Measurements from ENCODE around the gene IL12RB2. TPM values are rescaled to one million over a fixed set of nuclear protein-coding genes. Genes with fewer than 3 reads are reported as not detected.

IL12RB2 gene
- total RNA-seq, 2 experiments from 2014 or later, result 86.9 to 90.7 TPM

DNA sequence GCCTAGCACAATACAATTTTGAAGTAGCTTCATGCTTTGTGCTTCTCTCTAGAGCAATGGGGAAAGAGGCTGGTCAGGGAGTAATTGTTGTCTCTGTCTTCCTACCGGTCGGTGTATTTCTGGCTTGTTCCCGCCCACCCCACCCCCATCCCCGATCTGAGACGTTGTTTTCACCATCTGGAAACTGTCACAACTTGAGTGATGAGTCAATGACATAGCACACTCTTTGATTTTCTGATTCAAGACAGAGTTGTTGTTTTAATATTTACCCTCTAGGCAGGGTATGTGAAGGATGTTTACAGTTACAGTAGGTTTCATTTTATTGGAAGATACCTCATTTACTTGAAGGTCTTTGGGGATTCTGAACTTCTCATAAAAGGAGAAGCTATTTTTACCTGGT, 7.0 kb downstream of the IL12RB2 start:
- Mint-ChIP-seq H3K4me1 (ENCODE audit: low read depth) (peaks cover 48% of the 10 kb centered on the region), H3K9me3 (no peaks in the 10 kb centered on the region), H3K36me3 (peaks cover 47% of the 10 kb centered on the region), H3K27me3 (no peaks in the 10 kb centered on the region), H3K27ac (peak overlapping the region; percentile 96), H3K4me3 (peak overlapping the region; percentile 56)
- intact Hi-C loops (cut with micrococcal nuclease), result loop anchor here (1.0 kb wide), 6 partner anchors 9 to 40 kb away; no protein-coding TSS in a partner anchor
- peak; percentile 53 for DNase-seq
- POLR2A ChIA-PET, result interaction anchor here (1.0 to 2.3 kb wide), 7 partner anchors 10 to 152 kb away, joined by 3 to 23 read pairs (median 4); no protein-coding TSS in a partner anchor
- CTCF ChIA-PET, result interaction anchor here (1.2 to 2.3 kb wide), 4 partner anchors 9 to 101 kb away, joined by 3 to 12 read pairs (median 6); no protein-coding TSS in a partner anchor

DNA sequence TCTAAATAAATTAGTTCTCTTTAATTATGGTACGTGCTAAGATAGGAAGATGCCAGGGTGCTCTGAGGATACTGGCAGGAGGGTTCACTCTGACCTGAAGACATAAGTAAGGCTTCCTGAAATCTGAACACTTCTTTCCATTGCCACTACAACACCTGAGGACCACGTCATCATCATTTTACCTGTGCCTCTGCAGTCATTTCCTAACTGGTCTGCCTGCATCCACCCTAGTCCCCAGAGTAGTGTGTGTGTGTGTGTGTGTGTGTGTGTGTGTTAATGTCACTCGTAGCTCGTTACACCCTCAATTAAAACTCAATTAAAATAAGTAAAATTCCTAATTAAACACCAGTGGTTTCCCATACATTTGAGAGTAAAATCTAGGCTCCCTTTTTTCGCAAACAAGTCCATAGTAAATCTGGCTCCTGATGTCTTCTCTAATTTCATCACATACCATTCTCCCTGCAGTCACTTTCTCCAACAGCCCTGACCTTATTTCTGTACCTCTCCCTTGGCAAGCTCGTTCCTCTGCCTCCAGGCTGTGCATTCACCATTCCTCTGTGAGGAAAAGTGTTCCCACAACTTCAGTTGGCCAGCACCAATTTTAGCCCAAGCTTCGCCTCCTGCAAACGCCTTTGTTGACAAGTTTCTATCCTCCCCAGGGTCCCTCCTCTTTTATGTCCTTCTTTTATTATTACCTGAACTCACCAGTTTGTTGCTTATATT, 8.7 kb downstream of the IL12RB2 start:
- peaks cover 44% of the 10 kb centered on the region for H3K4me1 Mint-ChIP-seq (ENCODE audit: low read depth)
- intact Hi-C loops (cut with micrococcal nuclease), result no loop called here
- DNase-seq, result no peak
- ChIA-PET CTCF (interaction anchor here (1.0 to 1.9 kb wide), 3 partner anchors 9 to 103 kb away, joined by 3 to 8 read pairs (median 4); partner anchors contain the start of gene IL12RB2), POLR2A (interaction anchor here (0.9 to 1.6 kb wide), 2 partner anchors 16 to 22 kb away, joined by 3 to 9 read pairs; no protein-coding TSS in a partner anchor)
- H3K36me3 Mint-ChIP-seq, result peaks cover 46% of the 10 kb centered on the region
- H3K4me3 Mint-ChIP-seq, result no peak overlapping the region
- no peak overlapping the region for H3K27ac Mint-ChIP-seq
- no peaks in the 10 kb centered on the region for H3K9me3 Mint-ChIP-seq
- no peaks in the 10 kb centered on the region for H3K27me3 Mint-ChIP-seq

DNA sequence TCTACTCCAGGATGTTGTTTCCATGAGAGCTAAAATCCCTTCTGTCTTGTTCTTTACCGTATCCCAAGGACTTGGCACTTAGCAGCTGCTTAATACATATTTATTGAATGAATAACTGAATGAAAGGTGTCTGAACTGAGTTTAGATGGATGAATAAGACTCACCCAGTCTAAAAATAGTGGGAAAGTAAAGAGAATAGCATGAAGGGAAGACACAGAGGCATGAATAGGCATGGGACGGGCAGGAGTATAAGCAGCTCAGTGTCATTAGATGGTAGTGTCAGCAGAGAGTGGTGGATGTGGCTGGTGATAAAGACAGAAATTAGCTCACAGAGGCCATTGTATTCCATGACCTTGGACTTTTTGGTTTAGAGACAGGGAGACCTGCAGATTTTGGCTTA, 9.2 kb downstream of the IL12RB2 start:
- intact Hi-C loops (cut with micrococcal nuclease), result no loop called here
- ChIA-PET CTCF (interaction anchor here (1.0 to 1.9 kb wide), 3 partner anchors 9 to 103 kb away, joined by 3 to 8 read pairs (median 4); partner anchors contain the start of gene IL12RB2), POLR2A (interaction anchor here (0.9 to 1.6 kb wide), 2 partner anchors 16 to 22 kb away, joined by 3 to 9 read pairs; no protein-coding TSS in a partner anchor)
- no peak overlapping the region for H3K4me3 Mint-ChIP-seq
- no peaks in the 10 kb centered on the region for H3K27me3 Mint-ChIP-seq
- no peaks in the 10 kb centered on the region for H3K9me3 Mint-ChIP-seq
- H3K27ac Mint-ChIP-seq, result no peak overlapping the region
- peaks cover 47% of the 10 kb centered on the region for H3K36me3 Mint-ChIP-seq
- peaks cover 45% of the 10 kb centered on the region for H3K4me1 Mint-ChIP-seq (ENCODE audit: low read depth)
- DNase-seq, result no peak

DNA sequence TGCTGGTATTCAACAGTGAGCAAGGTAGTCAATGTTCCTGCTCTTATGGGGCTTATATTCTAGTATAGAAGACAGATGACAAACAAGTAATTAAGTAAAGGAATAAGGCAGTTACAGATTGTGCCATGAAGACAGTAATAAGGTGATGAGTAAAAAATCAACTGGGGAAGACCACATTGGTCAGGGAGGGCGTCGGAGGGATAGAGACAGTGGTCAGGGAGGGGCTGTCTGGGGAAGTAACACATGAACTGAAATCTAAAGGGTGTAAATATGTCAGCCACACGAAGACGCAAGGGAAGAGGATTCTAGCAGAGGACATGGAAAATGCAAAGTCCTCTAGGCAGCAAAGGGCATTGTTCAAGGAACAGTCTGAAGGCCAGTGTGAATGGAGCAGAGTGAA, 10.1 kb downstream of the IL12RB2 start:
- H3K27ac Mint-ChIP-seq, result no peak overlapping the region
- ChIA-PET CTCF (interaction anchor here (1.9 kb wide), 1 partner anchor 104 kb away, joined by 8 read pairs; no protein-coding TSS in a partner anchor), POLR2A (no interaction called here)
- H3K27me3 Mint-ChIP-seq, result no peaks in the 10 kb centered on the region
- H3K9me3 Mint-ChIP-seq, result no peaks in the 10 kb centered on the region
- intact Hi-C loops (cut with micrococcal nuclease), result no loop called here
- no peak for DNase-seq
- no peak overlapping the region for H3K4me3 Mint-ChIP-seq
- peaks cover 48% of the 10 kb centered on the region for H3K36me3 Mint-ChIP-seq
- peaks cover 45% of the 10 kb centered on the region for H3K4me1 Mint-ChIP-seq (ENCODE audit: low read depth)

DNA sequence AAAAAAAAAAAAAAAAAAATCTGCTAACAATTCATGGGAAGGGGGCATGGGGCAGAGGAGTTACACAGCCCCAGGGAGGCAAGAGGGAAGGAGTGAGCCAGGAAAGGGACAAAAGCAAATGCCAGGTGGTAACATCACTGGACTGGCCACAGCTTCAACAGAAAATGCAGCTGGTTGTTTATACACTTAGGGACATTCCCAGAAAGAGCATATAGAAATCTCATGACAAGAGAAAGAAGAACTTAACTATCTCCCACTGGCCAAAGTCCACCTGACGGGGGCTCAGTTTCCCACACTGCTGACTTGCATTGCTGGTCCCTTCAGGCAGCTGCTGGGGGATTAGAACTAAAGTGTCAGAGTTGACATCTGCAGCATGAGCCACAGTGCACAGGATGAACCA, 14.8 kb downstream of the IL12RB2 start:
- peaks cover 63% of the 10 kb centered on the region for H3K36me3 Mint-ChIP-seq
- peak overlapping the region; percentile 11 for H3K27ac Mint-ChIP-seq
- intact Hi-C loops (cut with micrococcal nuclease), result no loop called here

DNA sequence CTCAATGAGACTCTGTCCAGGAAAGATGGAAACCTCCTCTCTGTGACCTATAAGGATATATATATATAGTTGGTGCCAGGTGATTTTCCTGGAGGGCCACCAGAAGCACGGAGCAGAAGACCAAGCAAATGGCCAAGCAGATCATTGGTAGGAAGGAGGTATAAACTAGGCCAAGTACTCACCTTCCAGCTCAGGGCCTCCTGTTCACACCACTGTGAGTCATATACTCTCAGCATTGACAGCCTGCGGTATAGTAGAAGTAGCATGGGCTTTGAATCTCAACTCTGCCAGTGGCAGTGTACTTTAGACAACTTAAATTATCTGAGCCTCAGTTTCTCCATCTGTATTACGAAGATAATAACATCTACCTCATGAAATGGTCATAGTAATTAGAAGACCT, 15.4 kb downstream of the IL12RB2 start:
- Mint-ChIP-seq H3K4me3 (no peak overlapping the region), H3K36me3 (peaks cover 69% of the 10 kb centered on the region), H3K27me3 (no peaks in the 10 kb centered on the region), H3K27ac (no peak overlapping the region), H3K9me3 (no peaks in the 10 kb centered on the region), H3K4me1 (ENCODE audit: low read depth) (peaks cover 29% of the 10 kb centered on the region)
- ChIA-PET POLR2A (interaction anchor here (1.6 kb wide), 1 partner anchor 9 kb away, joined by 8 read pairs; no protein-coding TSS in a partner anchor), CTCF (interaction anchor here (0.5 to 1.0 kb wide), 3 partner anchors 9 to 112 kb away, joined by 3 read pairs; no protein-coding TSS in a partner anchor)
- no peak for DNase-seq
- intact Hi-C loops (cut with micrococcal nuclease), result loop anchor here (1.0 kb wide), 2 partner anchors 9 kb away; no protein-coding TSS in a partner anchor

More for the DNA sequence above, 14.8 kb downstream of the IL12RB2 start:
- Mint-ChIP-seq H3K27me3 (no peaks in the 10 kb centered on the region), H3K4me3 (no peak overlapping the region), H3K4me1 (ENCODE audit: low read depth) (peaks cover 27% of the 10 kb centered on the region), H3K9me3 (no peaks in the 10 kb centered on the region)
- CTCF ChIA-PET, result interaction anchor here (0.7 kb wide), 1 partner anchor 111 kb away, joined by 3 read pairs; no protein-coding TSS in a partner anchor
- no peak for DNase-seq
- POLR2A ChIA-PET, result interaction anchor here (1.6 kb wide), 1 partner anchor 9 kb away, joined by 8 read pairs; no protein-coding TSS in a partner anchor

DNA sequence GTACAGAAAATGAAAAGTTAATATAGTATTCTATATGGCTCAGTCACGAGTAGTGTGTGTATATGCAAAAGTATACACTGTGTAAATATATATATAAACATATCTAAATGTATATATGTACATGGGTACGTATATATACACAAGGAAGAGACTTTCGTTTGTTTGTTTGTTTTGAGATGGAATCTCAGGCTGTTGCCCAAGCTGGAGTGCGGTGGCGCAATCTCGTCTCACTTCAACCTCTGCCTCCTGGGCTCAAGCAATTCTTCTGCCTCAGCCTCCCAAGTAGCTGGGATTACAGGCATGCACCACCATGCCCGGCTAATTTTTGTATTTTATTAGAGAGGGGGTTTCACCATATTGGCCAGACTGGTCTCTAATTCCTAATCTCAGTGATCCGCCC, 16.4 kb downstream of the IL12RB2 start:
- POLR2A ChIA-PET, result interaction anchor here (1.6 kb wide), 1 partner anchor 8 kb away, joined by 8 read pairs; no protein-coding TSS in a partner anchor

DNA sequence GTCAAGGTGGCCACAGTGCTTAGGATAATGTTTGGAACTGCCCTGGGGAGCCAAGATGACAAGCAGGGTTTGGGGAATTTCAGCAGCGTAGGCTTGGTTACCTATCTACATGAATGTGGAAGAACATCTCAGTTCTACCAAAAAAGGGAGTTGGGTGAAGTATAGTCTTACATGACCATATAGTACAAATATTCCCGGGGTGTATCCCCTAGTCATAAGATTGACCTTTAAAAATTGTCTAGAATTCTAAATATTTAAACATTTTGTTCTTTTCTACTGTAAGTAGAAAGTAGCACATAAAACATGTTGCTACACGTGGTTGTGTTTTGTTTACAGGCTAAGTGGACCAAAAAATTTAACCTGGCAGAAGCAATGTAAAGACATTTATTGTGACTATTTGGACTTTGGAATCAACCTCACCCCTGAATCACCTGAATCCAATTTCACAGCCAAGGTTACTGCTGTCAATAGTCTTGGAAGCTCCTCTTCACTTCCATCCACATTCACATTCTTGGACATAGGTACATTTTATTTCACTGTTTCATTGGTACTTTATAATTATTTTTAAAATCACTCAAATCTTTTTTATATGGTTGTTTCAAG, 20.3 kb downstream of the IL12RB2 start:
- Mint-ChIP-seq H3K4me3 (no peak overlapping the region), H3K4me1 (ENCODE audit: low read depth) (peaks cover 42% of the 10 kb centered on the region), H3K27ac (no peak overlapping the region), H3K27me3 (no peaks in the 10 kb centered on the region), H3K36me3 (peaks cover 58% of the 10 kb centered on the region), H3K9me3 (no peaks in the 10 kb centered on the region)
- DNase-seq, result no peak
- intact Hi-C loops (cut with micrococcal nuclease), result no loop called here
- CTCF ChIA-PET, result no interaction called here
- POLR2A ChIA-PET, result interaction anchor here (1.1 kb wide), 1 partner anchor 33 kb away, joined by 3 read pairs; no protein-coding TSS in a partner anchor

More for the DNA sequence above, 16.4 kb downstream of the IL12RB2 start:
- peaks cover 77% of the 10 kb centered on the region for H3K36me3 Mint-ChIP-seq
- no peak overlapping the region for H3K4me3 Mint-ChIP-seq
- CTCF ChIA-PET, result interaction anchor here (1.0 to 1.7 kb wide), 2 partner anchors 10 to 23 kb away, joined by 3 to 5 read pairs; no protein-coding TSS in a partner anchor
- no peaks in the 10 kb centered on the region for H3K9me3 Mint-ChIP-seq
- DNase-seq, result no peak
- intact Hi-C loops (cut with micrococcal nuclease), result no loop called here
- H3K27me3 Mint-ChIP-seq, result no peaks in the 10 kb centered on the region
- peaks cover 33% of the 10 kb centered on the region for H3K4me1 Mint-ChIP-seq (ENCODE audit: low read depth)
- H3K27ac Mint-ChIP-seq, result no peak overlapping the region

DNA sequence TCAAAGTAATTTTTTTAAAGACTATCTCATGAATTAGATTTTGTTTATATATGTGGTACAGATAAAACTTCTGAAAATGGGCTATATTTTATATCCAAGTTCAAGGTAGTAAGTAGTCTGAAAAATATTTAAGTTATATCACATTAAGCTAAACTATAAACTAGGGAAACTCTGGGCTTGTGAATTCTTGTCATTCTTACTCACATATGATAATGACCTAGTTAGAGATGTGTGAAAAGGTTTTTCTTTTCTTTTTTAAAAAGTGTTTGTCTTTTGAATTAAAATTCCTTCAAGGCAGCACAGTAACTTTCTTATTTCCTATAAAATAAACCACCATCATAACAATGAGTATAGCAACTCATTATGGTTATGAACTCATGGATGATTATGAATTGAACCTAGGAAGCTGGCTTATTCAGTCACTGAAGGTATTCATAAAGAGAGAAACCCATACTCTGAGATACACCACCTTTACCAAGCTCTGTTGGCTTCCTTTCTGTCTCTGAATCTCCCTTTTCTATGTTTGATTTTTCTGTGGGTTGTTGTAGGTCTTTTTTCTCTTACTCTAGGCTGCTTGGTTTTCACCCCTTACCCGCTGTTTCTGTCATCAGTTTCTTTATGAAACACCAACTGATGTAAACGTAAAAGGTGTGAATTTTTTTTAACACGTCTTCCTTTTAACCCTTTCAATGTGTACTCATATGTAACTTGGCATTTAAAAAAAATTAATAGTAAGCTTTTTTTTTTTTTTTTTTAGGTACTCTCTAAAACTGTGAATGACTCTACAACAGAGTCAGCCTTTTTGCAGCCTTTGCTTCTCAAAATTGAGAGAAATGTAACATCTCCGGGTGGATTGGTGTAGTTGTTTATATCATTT, 25.2 kb downstream of the IL12RB2 start:
- CTCF ChIA-PET, result interaction anchor here (0.6 to 4.5 kb wide), 14 partner anchors 13 to 1938 kb away, joined by 3 to 25 read pairs (median 4); no protein-coding TSS in a partner anchor
- DNase-seq, result no peak

DNA sequence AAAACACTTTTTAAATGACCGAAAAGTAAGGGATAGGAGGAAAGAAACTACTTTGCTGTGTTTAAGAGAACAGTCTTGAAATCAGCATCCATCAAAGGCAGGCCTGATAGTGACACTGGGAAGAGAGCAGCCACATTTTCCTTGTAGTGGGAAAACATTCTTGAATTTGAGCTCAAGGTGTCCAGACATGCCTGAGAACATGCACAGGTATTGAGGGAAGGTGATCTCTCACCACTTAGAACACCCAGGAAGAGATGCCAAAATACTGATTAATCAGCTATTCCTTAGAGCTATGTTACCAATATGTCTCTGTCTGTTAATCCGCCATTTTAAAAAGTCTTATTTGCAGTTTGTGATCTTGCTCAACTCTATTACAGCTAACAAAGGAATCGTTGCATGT, 25.9 kb downstream of the IL12RB2 start:
- H3K4me1 Mint-ChIP-seq (ENCODE audit: low read depth), result peaks cover 86% of the 10 kb centered on the region
- no peak for DNase-seq
- H3K27ac Mint-ChIP-seq, result peak overlapping the region; percentile 82
- no peaks in the 10 kb centered on the region for H3K9me3 Mint-ChIP-seq
- no peak overlapping the region for H3K4me3 Mint-ChIP-seq
- POLR2A ChIA-PET, result interaction anchor here (0.7 to 3.8 kb wide), 19 partner anchors 8 to 351 kb away, joined by 3 to 23 read pairs (median 9); partner anchors contain the start of genes GADD45A, IL12RB2 and SERBP1
- CTCF ChIA-PET, result interaction anchor here (0.7 to 4.5 kb wide), 10 partner anchors 17 to 172 kb away, joined by 3 to 25 read pairs (median 4); no protein-coding TSS in a partner anchor
- no peaks in the 10 kb centered on the region for H3K27me3 Mint-ChIP-seq
- H3K36me3 Mint-ChIP-seq, result peaks cover 55% of the 10 kb centered on the region
- intact Hi-C loops (cut with micrococcal nuclease), result loop anchor here (1.0 to 10.0 kb wide), 17 partner anchors 8 to 999 kb away; partner anchors contain the start of genes IL23R and SERBP1

More for the DNA sequence above, 25.2 kb downstream of the IL12RB2 start:
- Mint-ChIP-seq H3K36me3 (peaks cover 60% of the 10 kb centered on the region), H3K27ac (peak overlapping the region; percentile 82), H3K9me3 (no peaks in the 10 kb centered on the region), H3K4me1 (ENCODE audit: low read depth) (peaks cover 80% of the 10 kb centered on the region), H3K4me3 (peak overlapping the region; percentile 9), H3K27me3 (no peaks in the 10 kb centered on the region)
- POLR2A ChIA-PET, result interaction anchor here (0.5 to 3.8 kb wide), 26 partner anchors 8 to 1200 kb away, joined by 3 to 23 read pairs (median 6); partner anchors contain the start of genes GADD45A, IL12RB2 and SERBP1
- intact Hi-C loops (cut with micrococcal nuclease), result loop anchor here (1.0 to 10.0 kb wide), 18 partner anchors 8 to 998 kb away; partner anchors contain the start of genes IL23R and SERBP1
